Sigmoid colon (tissue), 7 donors: Measurements from ENCODE around the gene PLEKHH1. TPM values are rescaled to one million over a fixed set of nuclear protein-coding genes. Genes with fewer than 3 reads are reported as not detected.

Experiments used
- DNase-seq: peaks from one replicate; pipeline ENCODE4 v3.0.0-alpha.2; 2019
- H3K27ac ChIP-seq, 4 donors: fragments of 200-600 bp; sonication (generic); one replicate each; pipeline ENCODE4 v1.5.1; 2016 to 2019; ENCODE audit warnings: mild to moderate bottlenecking in 1 of 4
- H3K27me3 ChIP-seq, 3 donors: fragments of 200-600 bp; sonication (generic); one replicate each; pipeline ENCODE4 v1.5.1; 2019; ENCODE audit warnings: mild to moderate bottlenecking in 1 of 3
- H3K36me3 ChIP-seq, 4 donors: fragments of 200-600 bp; sonication (generic); one replicate each; pipeline ENCODE4 v1.5.1; 2016 to 2019
- H3K4me1 ChIP-seq, 4 donors: fragments of 200-600 bp; sonication (generic); one replicate each; pipeline ENCODE4 v1.5.1; 2017 to 2019
- H3K4me3 ChIP-seq, 4 donors: fragments of 200-600 bp; sonication (generic); one replicate each; pipeline ENCODE4 v1.5.1; 2017 to 2019; ENCODE audit warnings: mild to moderate bottlenecking in 2 of 4, moderate library complexity in 1 of 4
- H3K9me3 ChIP-seq, 4 donors: fragments of 200-600 bp in 3 of 4; sonication (generic) in 3 of 4; one replicate each; pipeline versions ENCODE4 v1.5.1 to v1.6.1; 2013 to 2019
- CTCF ChIP-seq, 4 experiments: fragments of 450-650 bp in 3 of 4; fragments of 200-600 bp in 1 of 4; IDR thresholded peaks; one replicate each; pipeline ENCODE4 v1.5.1; 2016 to 2019; ENCODE audit warnings: antibody characterized with exemption in 4 of 4, mild to moderate bottlenecking in 3 of 4, moderate library complexity in 2 of 4
- EP300 ChIP-seq, 4 donors: sonication (generic); formaldehyde crosslinking; IDR thresholded peaks; one replicate each; pipeline ENCODE4 v1.6.1; 2017; ENCODE audit warnings: antibody characterized with exemption in 4 of 4
- POLR2A ChIP-seq, 2 donors: fragments of 450-650 bp; IDR thresholded peaks; one replicate each; pipeline ENCODE4 v1.6.1; 2016; ENCODE audit warnings: antibody characterized with exemption in 2 of 2, mild to moderate bottlenecking in 2 of 2, moderate library complexity in 2 of 2
- POLR2AphosphoS5 ChIP-seq, 4 donors: sonication (generic); formaldehyde crosslinking; IDR thresholded peaks; one replicate each; pipeline ENCODE4 v1.6.1; 2017; ENCODE audit warnings: antibody characterized with exemption in 4 of 4
- WGBS, 2 donors: extraction: QIAGEN DNeasy Blood & Tissue Kit; methylation state at CpG; one replicate each; pipeline ENCODE4 v1.1.7; 2013; 5-methylcytosine and 5-hydroxymethylcytosine counted together
- intact Hi-C: fragments of 100-400 bp; cut with DNase I; formaldehyde crosslinking; loops from one replicate; pipeline ENCODE4 v1.15.1; 2023
- polyA plus RNA-seq, 3 donors: library from polyadenylated mRNA; stranded (reverse); fragments of 200-250 nt; gene quantifications; one replicate each; pipeline ENCODE4 v1.2.3, GENCODE V29; 2013
- total RNA-seq, 4 donors: library from RNA; depleted of rRNA; stranded (reverse); fragments of >200 nt; gene quantifications; one replicate each; pipeline ENCODE4 v1.1.0, GENCODE V29; 2016
- donor health status: healthy with polysubstance abuse.
- donor health status: Bipolar disorder and iron deficiency.
- donor health status: healthy.

The PLEKHH1 gene
- total and polyA plus RNA-seq, 7 donors: 2.0 to 25.3 (median 8.0) TPM

- WGBS, 2 donors: 92 to 94% methylated on average over 4 of the region's 4 CpGs
Observed at GRCh38 chr14:67630186-67630585, 97.1 kb downstream of the PLEKHH1 start.

GRCh38 chr14:67630938-67631337 is 97.8 kb downstream of the PLEKHH1 start:
- no peak for DNase-seq
- H3K4me1 ChIP-seq: no peaks in the 10 kb centered on the region
- H3K9me3 ChIP-seq: no peaks in the 10 kb centered on the region
- WGBS, 2 donors: 82 to 86% methylated on average over 5 of the region's 5 CpGs
- TF ChIP-seq CTCF (IDR thresholded peaks at IDR 0.05) (no peak), POLR2A (IDR thresholded peaks at IDR 0.05) (no peak), POLR2AphosphoS5 (IDR thresholded peaks at IDR 0.05) (no peak), EP300 (IDR thresholded peaks at IDR 0.05) (no peak)
- no peak overlapping the region for H3K27ac ChIP-seq
- no peak overlapping the region for H3K4me3 ChIP-seq
- intact Hi-C loops: no loop called here
- no peaks in the 10 kb centered on the region for H3K36me3 ChIP-seq
- no peaks in the 10 kb centered on the region for H3K27me3 ChIP-seq

More at GRCh38 chr14:67630186-67630585, 97.1 kb downstream of the PLEKHH1 start:
- Histone ChIP-seq H3K36me3 (no peaks in the 10 kb centered on the region), H3K9me3 (no peaks in the 10 kb centered on the region), H3K27me3 (no peaks in the 10 kb centered on the region), H3K27ac (no peak overlapping the region), H3K4me3 (no peak overlapping the region), H3K4me1 (no peaks in the 10 kb centered on the region)
- intact Hi-C loops: no loop called here
- DNase-seq: no peak
- TF ChIP-seq POLR2AphosphoS5 (IDR thresholded peaks at IDR 0.05) (no peak), POLR2A (IDR thresholded peaks at IDR 0.05) (no peak), CTCF (IDR thresholded peaks at IDR 0.05) (no peak), EP300 (IDR thresholded peaks at IDR 0.05) (no peak)

- no peaks in the 10 kb centered on the region for H3K9me3 ChIP-seq
- no peak overlapping the region for H3K27ac ChIP-seq
- TF ChIP-seq POLR2A (IDR thresholded peaks at IDR 0.05) (no peak), POLR2AphosphoS5 (IDR thresholded peaks at IDR 0.05) (no peak), CTCF (IDR thresholded peaks at IDR 0.05) (no peak), EP300 (IDR thresholded peaks at IDR 0.05) (no peak)
- intact Hi-C loops: no loop called here
- H3K4me1 ChIP-seq: no peaks in the 10 kb centered on the region
- no peak overlapping the region for H3K4me3 ChIP-seq
- DNase-seq: no peak
- no peaks in the 10 kb centered on the region for H3K27me3 ChIP-seq
- no peaks in the 10 kb centered on the region for H3K36me3 ChIP-seq
- WGBS, 2 donors: 70 to 89% methylated on average over 5 of the region's 5 CpGs
Observed at GRCh38 chr14:67633451-67634147, 100.5 kb downstream of the PLEKHH1 start.

DNA sequence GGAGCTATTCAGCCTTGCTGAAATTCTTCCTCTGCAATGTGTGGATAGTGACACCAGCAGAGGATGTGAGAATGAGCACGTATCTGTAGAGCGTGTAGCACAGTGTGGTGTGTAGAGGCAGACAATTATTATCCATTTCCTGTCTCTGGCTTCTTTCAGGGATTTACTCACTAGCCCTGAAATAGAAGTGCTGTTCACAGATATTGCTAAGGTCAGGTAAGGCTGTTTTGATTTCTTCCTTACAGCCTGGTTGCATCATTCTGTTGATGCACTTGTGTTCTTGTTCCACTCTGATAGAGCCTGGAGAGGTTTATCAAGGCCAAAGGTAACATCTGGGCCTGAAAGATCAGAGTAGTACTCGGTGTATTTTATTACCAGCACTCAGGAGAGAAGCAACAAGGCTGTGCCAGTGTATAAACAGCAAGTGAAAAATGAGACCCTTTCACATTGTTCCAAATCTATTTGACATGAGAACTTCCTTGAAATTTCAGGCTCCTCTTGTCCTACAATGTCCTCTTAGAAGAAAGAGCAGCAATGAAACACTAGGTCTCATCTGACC is 103.3 kb downstream of the PLEKHH1 start:
- Histone ChIP-seq H3K4me3 (no peak overlapping the region), H3K9me3 (no peaks in the 10 kb centered on the region), H3K36me3 (no peaks in the 10 kb centered on the region), H3K27ac (no peak overlapping the region), H3K4me1 (no peaks in the 10 kb centered on the region), H3K27me3 (no peaks in the 10 kb centered on the region)
- DNase-seq: no peak
- WGBS, 2 donors: 63 to 69% methylated on average over 3 of the region's 3 CpGs
- no peak for TF ChIP-seq EP300 (IDR thresholded peaks at IDR 0.05)
- no peak for TF ChIP-seq POLR2AphosphoS5 (IDR thresholded peaks at IDR 0.05)
- no peak for TF ChIP-seq POLR2A (IDR thresholded peaks at IDR 0.05)
- no peak for TF ChIP-seq CTCF (IDR thresholded peaks at IDR 0.05)
- intact Hi-C loops: no loop called here
